Effector CD4-positive, alpha-beta T cell (primary cell): ENCODE measurements around the gene WHRN.

Source experiments
- DNase-seq: peaks from one replicate; pipeline ENCODE4 v3.0.0-alpha.2; 2020

WHRN gene

DNA sequence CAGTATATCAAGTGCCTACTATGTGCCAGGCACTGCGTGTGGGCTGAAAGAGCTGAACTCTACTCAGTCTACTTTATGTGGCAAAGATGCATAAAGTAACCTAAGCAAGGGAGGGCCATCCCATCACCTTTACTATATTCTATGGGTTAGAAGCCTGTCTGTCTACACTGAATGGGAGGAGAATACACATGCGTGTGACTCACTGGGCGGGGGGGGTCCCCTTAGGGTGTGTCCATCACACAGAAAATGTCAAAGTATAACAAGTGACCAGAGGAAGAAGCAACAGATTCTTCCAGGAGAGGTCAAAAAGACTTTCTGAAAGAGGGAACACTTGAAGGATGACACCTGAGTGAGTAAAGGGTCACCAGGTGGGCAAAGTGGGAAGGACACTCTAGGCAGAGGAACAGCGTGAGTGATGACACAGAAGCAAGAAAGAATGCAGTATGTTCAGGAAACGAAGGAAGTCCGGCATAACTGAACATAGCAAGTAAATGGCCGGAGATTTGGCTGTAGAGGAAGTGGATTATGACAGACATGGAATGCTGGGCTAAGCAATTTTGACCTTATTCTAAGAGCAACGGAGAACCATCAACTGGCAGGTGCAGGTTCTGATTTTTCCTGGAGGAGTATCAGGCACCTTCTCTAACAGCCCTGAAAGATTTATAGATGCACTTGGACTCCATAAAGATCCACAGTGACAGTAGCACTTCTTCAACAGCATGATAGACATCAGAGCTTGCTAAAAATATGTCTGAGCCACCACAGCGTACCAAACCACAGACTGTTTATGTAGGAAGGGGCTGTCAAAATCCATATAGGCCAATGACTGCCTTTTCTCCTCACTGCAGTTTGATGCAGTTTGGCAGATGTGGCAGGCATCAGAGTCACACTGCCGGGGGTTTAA is 8.0 kb upstream of the WHRN start:
- no peak for DNase-seq

DNA sequence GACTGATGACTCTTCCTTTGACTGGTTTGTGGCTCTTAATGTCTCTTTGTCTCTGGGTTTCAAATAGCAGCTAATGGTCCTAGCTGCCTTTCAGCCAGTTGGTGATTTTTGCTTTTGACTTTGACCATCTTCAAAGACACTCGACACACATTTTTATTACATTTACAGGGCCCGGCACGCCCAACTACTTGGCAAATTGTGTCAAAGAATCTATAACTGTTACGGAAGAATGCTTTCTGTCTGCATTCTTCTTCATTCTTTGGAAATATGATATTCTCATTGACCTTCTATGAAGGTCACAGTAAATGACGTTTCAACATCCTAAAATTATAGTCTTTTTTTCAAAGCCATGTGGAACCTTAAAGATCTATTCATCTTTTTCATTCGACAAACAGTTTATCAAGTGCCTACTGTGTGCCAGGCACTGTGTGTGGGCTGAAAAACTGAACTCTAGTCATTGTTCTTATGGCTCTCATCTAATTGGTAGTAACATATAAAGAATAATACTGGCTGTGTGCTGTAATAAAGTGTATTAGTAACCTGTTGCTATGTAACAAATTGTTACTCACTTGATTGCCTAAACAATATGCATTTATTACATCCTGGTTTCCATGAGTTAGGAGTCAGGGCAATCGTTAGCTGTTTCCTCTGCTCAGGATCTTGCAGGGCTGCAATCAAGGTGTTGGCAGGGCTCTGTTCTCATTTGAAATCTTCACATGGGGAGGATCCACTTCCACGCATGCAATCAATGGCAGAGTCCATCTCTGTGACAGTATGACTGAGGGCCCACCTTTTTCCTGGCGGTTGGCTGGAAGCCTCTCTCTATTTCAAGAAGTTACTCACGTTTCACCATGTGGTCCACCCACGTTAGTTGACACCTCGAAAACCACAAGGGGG is 7.0 kb upstream of the WHRN start:
- DNase-seq, result no peak

DNA sequence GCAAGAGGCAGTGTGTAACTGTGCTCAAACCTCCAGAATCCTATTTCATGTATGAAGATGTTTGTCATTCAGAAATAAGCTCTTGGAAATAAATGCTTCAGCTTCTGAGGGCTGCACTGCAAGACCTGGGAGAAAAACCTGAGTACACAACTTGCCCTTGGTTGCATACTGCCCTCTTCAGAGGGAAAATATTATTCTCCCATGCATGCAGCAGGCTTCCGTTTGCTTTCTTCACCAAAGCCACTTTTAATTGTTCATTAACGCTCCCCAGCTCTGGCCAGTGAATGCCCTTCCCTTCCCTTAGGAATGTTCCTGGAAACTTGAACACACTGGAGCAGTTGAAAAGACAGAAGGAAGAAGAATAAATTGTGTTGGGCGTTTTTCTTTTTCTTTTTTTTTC is 2.5 kb upstream of the WHRN start:
- peak; percentile 25 for DNase-seq

DNA sequence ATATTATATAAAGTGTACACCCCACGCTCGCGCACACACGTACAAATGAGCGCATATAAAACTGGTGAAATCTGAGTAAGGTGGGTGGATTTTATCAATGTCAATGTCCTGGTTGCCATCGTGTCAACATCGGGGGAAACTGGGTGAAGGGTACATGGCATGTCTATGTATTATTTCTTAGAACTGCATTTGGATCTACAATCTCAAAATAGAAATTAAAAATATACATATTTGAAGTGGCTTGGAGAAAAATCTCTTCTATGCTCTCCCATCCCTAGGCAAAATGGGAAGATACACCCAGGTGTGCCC is 763 bp upstream of the WHRN start:
- DNase-seq, result no peak

DNA sequence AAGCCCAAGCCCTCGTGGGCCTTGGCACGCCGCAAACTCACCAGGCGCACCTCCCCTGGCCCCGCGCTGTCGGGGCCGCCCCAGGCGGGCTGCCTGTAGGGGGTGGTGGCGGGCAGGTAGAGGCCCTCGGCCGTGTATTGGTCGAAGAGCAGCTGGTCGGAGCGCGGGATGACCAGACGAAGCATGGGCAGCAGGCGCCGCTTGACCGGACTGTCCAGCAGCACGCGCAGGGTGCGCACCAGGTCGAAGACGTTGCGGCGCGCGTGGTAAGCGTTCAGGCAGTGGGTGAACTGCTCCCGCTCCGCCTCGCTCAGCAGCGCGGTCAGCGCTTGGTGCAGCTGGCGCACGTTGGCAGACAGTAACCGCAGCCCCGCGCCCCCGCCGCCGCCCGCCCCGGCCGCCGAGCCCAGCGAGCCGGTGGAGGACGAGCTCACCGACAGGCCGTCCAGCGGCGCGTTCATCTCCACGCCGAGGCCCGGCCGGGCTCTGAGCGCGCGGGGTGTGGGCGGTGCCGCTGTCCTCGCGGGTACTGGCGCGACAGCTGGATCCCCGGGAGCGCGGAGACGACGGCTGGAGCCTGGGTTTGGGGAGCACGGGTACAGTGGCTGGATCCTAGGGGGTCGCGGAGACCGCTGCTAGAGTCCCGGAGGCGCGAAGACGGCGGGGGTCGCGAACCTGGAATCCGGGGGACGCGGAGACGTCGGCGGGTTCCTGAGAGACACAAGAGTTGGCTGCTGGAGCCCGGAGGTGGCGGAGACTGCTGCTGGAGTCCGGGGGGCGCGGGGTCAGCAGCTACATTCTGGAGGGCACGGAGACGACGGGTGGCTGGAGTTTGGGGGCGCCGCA is 709 bp downstream of the WHRN start:
- DNase-seq, result peak; percentile 19

DNA sequence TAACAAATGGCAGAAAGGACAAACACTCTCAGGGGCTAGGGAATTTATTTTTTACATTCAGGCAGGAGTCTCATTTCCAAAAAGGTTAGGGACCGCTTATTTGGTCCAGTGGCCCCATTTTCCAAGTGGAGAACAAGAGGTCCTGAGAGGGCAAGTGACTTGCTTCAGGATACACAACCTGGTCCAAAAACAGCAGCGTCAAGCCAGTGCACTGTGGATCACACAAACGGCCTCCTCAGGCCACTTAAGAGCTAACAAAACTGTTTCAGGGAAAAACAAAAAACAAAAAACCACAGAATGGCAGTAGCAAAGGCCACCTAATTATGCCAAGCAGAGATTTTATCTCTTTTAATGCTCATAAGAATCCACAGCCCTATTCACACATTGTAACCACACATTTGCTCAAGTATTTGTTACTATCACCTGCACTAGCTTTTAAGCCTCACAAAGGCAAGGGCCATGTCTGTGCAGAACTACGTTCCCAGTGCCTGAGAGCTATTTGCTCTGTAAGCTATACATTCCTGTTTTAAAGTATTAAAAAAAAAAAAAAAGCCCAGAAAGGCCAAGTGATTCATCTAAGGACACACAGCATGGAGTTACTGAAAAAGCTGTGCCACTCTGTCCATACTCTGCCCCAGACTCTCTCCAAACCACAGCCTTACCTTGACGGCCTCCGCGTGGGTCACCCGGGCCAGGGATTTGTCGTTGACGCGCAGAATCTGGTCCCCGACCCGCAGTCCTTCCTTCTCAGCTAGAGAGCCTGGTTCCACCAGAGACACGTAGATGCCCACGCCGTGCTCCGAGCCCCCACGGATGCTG is 1.5 kb downstream of the WHRN start:
- no peak for DNase-seq

- DNase-seq, result no peak
Measured at GRCh38 chr9:114503009-114503408, 2.3 kb downstream of the WHRN start.

DNA sequence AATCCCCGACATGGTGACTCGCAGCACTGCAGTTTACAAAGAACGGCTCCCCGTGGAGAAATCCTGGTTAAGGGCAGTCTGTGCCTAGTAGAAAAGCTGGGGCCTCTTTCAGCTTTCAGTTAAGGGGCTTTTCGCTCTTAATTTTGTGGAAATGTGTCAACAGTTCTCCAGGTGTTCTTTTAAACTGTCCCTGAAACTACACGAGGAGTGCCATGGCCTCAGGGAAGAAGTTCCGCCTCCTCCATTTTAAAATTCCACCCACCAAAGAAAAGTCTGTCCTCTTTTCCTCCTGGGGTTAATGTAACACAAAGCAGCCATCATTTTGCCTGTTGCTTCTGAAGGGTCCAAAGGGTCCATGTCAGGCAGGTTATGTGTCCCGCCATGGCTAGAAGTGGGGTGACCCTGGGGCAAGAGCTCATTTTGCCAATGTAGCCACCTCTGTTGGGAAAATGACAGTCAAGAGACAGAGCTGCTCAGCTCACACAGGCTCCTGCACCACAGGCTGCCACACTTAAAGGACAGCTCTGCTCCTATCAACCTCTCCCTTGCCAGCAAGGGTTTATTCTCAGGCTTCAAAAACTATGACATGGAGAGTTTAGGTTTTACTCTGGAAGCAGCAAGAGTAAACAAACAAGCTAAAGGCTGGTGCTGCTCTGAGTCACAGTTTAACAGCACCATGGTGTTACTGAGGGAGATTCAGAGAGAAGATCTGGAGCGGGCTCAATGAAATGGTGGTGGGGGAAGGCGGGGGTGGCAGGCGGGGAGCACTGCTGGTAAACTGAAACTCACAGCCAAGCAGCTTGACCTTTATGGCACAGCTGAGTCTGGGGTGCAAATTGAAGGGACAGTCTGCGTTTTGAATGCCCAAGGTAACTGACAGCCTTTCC is 3.2 kb downstream of the WHRN start:
- no peak for DNase-seq

DNA sequence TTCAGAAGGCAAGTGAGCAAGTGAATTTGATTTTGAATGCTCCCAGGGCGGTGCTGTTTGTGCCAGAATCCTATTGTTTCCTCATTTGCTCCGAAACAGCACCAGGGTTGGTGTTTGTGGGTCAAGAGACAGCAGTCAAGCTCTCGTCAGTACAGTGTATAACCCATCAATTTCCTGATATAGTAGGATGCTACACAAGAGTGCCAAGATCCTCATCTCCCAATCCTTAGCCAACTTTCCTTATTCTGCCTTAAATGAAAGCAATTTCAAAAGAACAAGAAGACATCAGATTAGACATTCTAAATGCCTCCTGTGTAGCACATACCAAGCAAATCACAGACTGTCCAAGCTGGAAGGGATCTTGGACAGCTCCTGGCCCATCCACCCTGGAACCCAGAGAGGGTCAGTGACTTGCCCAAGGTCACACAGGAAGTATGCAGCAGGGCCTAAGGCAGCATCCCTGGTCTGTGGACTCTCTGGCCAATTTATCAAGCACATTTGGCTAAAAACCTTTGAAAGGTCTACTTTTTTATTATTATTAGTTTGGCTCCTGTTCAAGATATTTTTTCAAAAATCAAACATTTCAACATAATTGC is 4.5 kb downstream of the WHRN start:
- DNase-seq, result no peak

GRCh38 chr9:114499941-114500696 is 5.2 kb downstream of the WHRN start:
- DNase-seq, result no peak

DNA sequence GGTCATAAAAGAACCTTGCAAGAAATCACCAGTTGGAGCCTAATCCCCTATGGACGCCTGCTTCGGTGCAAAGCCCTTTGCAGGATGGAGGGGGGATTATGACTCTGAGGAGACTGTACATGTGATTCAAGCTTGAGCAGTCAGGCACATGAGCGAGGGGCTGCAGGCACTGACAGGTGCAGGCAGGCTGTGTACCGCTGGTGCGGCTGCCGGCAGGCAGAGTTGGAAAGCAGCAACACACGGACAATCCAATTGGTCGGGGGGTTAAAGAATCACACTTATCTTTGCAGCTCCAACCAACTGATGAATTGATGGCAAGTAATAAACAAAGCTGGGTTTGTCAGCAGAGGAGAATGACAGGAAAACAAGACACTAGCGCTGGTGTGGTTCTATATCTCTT is 5.7 kb downstream of the WHRN start:
- no peak for DNase-seq

- no peak for DNase-seq
Measured at GRCh38 chr9:114497727-114498382, 7.4 kb downstream of the WHRN start.

- no peak for DNase-seq
Measured at GRCh38 chr9:114497236-114497635, 8.0 kb downstream of the WHRN start.

- no peak for DNase-seq
Measured at GRCh38 chr9:114496011-114496410, 9.3 kb downstream of the WHRN start.

DNA sequence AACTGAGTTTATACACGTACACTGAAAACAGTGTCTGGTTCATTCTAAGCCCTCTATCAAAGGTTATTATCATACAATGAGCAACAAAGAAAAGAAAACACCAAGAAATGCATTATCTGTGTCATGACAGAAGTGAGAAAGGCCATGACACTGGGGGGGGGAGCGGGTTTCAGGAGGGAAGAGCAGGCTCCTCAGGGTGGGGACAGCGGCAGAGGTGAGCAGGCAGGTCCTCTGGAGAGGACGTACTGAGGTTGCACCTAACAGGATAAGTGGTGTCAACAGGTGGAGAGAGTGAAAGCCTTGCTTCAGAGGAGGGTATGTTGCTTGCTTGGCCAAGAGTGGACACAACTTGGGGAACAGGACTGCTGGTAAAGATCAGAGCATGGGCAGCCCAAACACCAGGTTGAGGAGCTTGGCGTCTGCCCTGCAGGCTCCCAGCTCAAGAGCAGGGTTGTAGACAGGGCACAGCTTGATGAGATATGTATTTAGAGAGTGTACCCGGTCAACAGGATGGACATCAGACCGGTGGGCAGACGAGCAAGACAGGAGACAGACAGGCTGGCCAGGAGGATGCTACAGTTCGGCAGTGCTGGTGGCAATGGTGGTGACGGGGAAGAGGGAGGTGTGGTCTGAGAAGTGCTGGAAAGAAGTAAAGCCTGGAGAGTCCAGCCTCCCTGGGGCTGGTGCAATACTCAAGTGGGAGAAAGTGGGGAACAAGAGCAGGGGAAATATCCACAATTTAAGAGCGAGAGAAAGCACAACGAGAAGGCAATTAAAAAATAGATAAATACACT is 10.3 kb downstream of the WHRN start:
- DNase-seq, result no peak

- DNase-seq, result no peak
Measured at GRCh38 chr9:114493521-114494184, 11.6 kb downstream of the WHRN start.

GRCh38 chr9:114492991-114493390 is 12.3 kb downstream of the WHRN start:
- DNase-seq, result no peak

- no peak for DNase-seq
Measured at GRCh38 chr9:114491430-114492003, 13.8 kb downstream of the WHRN start.
